Measurements from ENCODE around the gene PIEZO2.

DNA sequence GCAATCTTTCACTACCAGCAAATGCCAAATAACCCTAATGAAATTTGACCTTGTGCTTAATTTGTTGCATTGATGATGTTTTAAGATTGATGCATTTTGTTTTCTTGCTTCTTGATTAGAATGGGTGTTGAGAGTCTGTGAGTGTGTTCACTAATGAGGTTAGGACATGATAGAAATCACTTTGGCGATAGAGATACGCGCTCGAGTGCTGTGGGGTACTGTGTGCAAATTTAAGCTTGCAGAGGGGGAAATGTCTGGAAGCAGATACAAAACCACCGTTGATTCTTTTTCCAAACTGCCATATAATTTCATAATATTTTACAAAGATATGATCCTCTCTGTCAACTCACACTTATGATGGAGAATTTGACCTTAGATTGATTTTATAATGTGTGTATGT, 200.9 kb downstream of the PIEZO2 start:
- TF ChIP-seq, protein P1, sequence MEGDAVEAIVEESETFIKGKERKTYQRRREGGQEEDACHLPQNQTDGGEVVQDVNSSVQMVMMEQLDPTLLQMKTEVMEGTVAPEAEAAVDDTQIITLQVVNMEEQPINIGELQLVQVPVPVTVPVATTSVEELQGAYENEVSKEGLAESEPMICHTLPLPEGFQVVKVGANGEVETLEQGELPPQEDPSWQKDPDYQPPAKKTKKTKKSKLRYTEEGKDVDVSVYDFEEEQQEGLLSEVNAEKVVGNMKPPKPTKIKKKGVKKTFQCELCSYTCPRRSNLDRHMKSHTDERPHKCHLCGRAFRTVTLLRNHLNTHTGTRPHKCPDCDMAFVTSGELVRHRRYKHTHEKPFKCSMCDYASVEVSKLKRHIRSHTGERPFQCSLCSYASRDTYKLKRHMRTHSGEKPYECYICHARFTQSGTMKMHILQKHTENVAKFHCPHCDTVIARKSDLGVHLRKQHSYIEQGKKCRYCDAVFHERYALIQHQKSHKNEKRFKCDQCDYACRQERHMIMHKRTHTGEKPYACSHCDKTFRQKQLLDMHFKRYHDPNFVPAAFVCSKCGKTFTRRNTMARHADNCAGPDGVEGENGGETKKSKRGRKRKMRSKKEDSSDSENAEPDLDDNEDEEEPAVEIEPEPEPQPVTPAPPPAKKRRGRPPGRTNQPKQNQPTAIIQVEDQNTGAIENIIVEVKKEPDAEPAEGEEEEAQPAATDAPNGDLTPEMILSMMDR (IDR thresholded peaks at IDR 0.05): no peak
- TF ChIP-seq POLR2A (IDR thresholded peaks at IDR 0.05): no peak

All from heart left ventricle (tissue), 13 donors.